Measurements from ENCODE around the gene TAF3. TPM values are rescaled to one million over a fixed set of nuclear protein-coding genes. Genes with fewer than 3 reads are reported as not detected.
"Not testable (repeated sequence)": the region's sequence is repeated elsewhere in the genome, so short reads cannot be mapped to it uniquely, and the experiment has no call there.

Gene TAF3
- polyA plus RNA-seq (2013, experiment 1 of 2; ENCODE audit: insufficient read length), result 5.5 TPM
- 4.9 TPM for polyA plus RNA-seq (2013, experiment 2 of 2; ENCODE audit: insufficient read length)

GRCh38 chr10:7818295-7819120 lies at the start of gene TAF3:
TSS of gene TAF3 (plus strand) at chr10:7818505. CDS start at chr10:7818710, 205 bp downstream.
- DNase-seq, result peak; percentile 87

DNA sequence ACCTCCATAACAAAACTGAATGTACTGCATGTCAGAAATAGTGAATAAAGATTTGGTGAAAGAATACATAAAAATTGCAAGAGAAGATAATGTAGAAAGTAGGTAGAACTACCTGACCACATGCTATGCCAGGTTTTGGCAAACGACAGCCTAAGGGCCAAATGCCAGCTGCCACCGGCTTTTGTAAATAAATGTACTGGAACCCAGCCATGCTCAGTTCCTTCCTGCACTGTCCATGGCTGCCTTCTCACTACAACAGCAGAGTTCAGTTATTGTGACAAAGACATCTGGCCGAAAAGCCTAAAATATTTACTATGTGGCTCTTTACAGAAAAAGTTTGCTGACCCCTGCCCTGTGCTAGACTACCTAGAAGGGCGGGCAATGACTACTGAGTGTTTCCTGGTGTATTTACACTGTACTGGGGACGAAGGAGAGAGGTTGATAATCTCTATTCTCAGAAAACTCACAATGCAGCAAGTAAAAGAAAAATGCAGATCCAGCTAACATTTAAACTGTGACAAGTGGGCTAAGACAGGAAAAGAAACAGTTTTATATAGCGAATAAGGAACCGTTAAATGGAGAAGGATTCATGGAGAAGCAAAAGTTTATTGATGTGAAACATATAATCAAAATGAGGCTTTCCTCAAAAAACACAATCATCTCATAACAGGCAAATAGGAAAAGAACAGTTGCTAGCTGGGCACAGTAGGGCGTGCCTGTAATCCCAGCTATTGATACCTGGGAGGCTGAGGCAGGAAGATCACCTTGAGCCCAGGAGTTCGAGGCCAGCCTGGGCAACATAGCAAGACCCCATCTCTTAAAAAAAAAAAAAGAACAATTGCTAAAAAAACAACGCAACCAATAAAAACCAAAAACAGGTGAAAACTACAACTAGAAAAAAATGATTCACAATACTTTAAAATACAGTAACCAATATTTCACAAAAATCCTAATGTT lies 44.2 kb upstream of the TAF3 start:
- no peak for DNase-seq

- no peak for DNase-seq
These were observed 41.5 kb upstream of the TAF3 start for GRCh38 chr10:7776777-7777176.

DNA sequence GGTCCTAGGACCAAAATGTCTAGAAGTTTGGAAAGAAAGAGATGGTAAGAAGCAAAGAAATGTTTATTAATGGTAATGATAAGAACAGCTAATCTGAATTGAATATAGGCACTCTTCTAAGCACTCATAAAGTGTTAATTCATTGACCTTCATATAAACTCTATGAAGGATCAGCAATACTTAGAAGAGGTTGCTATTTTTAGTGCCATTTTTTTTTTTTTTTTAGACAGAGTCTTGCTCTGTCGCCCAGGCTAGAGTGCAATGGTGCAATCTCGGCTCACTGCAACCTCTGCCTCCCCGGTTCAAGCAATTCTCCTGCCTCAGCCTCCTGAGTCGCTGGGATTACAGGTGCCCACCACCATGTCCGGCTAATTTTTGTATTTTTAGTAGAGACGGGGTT lies 36.1 kb upstream of the TAF3 start:
- not testable (repeated sequence) for DNase-seq

DNA sequence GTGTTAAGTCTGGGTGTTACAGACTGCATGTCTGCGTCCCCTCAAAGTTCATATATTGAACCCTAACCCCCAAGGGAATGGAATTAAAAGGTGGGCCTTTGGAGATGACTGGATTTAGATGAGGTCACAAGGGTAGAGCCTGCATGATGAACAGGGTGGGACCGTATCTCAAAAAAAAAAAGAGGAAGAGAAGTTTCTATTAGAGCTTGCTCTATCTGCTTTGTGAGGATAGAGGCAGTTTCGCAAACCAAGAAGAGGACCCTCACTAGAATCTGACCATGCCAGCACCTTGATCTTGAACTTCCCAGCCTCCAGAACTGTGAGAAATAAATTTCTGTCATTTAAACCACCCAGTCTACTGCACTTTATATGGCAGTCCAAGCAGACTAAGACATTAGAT lies 31.9 kb upstream of the TAF3 start:
- DNase-seq, result no peak

- peak; percentile 15 for DNase-seq
These were observed 31.0 kb upstream of the TAF3 start for GRCh38 chr10:7787150-7787856.

DNA sequence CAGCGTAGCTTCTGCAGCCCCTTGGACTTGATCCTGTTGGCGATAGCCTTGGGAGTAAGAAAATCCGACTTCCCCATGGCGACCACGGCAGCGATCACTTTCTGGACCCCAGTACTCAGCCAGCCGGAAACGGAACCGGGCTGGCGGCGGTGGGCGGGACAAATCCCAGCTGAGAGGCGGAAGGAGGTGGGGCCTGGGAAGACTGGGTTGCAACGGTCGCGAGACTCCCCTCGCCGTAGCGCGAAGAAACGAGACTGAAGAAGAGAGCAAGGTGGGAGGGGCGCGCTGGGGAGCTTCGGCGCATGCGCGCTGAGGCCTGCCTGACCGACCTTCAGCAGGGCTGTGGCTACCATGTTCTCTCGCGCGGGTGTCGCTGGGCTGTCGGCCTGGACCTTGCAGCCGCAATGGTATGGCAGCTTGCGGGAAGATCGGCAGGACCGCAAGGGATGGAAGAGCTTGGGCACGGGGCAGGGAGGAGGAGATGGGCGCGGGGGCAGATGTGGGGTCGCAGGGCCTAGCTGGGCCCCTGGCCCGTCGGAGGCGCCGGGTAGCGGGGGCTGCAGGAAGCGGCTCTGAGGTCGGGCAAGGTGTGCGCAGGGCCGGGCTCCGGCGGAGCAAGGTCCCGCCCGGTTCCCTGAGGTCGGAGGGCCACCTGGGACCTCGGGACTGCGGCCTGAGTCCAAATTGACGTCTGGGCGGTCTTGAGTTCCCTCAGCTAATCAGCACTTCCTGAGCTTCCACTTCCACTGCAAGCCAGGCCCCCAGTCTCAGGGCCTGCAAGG lies 30.3 kb upstream of the TAF3 start, which contains the start of the genes ATP5F1C and KIN:
Gene ATP5F1C (plus strand): TSS at position 321 of the 782 bp plus-strand sequence. CDS start 31 bp downstream, at position 352.
Gene KIN (minus strand): TSS at position 137 of the 782 bp plus-strand sequence. CDS start 60 bp downstream, at position 77.
- DNase-seq, result peak; percentile 94

DNA sequence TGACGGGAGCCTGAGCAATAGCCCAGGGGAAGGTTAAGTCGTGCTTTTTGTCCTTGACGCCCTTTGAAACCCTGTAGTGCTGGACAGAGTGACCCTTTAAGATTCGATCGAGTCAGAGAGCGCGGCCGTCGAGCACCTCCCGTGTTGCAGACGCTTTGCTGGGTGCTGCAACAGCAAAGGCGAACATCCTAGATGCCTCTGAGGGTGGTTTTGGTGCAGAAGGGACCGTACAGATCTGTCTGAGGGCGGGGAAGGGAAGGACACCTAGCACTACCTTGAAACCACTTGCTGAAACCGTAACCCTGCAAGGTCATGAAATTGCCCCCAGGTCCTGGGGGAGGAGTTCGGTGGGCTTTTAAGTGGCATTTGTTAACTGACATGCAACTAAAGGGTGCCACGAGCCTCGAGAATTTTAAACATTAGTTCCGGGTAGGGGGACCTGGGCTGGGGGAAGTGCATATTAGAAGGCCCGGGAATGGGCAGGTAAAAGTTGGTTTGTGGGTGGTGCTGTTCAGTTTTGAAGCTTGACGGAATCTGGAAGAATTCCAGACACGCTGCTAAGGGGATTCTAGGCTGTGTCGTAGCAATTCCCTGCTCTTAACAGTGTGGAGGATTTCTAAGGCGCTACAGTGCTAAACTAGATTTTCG lies 29.5 kb upstream of the TAF3 start:
- DNase-seq, result peak; percentile 24

GRCh38 chr10:7789390-7789789 lies 28.9 kb upstream of the TAF3 start:
- DNase-seq, result peak; percentile 42

DNA sequence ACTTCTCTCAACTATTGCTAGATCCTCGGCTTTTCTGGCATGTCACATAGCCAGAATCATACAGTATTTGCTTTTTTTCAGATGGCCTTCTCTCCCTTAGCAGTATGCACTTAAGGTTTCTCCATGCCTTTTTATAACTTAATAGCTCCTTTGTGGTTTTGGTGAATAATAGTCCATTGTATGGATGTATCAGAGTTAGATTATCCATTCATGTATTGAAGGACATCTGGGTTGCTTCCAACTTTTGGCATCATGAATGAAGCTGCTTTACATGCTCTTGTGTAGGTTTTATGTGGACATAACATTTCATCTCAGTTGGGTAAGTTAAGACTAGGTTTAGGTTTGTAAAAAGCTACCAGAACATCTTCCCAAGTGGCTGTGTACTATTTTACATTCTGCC lies 25.8 kb upstream of the TAF3 start:
- no peak for DNase-seq

DNA sequence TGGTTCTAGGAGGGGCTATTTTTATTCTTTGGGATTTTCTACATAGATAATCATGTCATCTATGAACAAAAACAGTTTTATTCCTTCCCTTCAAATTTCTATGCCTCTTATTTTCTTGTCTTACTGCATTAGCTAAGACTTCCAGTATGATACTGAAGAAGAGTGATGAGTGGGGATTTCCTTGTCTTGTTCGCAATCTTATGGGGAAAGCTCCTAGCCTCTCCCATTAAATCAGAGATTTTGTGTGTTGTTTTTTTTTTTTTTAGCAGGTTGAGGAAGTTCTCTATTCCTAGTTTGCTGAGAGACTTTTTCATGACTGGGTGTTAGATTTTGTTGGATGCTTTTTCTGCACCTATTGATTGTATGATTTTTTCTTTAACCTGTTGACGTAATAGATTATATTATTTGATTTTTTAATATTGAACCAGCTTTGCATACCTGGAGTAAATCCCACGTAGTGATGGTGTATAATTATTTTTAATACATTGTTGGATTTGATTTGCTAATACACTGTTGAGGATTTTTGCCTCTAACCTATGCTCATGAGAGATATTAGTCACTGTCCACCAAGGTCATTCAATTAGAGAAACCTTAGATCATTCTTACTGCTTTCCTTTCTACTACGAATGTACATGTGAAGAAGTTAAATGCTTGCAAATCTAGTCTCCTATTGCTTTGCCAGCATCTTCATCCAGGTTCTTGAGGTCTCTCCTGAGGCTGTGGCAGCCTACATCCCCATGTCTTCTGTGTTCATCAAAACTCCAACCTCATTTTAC lies 23.9 kb upstream of the TAF3 start:
- DNase-seq, result no peak

DNA sequence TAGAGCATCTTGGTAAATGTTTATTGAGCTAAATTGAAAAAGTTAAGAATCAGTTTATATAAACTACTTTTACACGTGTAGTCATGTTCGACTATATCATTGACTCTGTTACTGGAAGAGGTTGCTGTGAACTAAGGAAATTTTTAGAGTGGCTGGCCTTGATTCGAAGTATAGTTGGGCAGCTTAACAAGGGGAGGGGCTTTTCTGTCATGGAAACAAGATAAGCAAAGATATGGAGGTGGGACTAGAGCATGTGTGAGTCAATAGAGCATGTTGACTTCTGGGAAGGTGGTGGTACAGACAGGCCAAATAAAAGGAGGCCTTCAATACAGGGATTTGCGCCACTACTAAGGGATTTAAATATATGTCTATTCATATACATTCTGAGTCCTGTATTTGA lies 22.7 kb upstream of the TAF3 start:
- peak; percentile 30 for DNase-seq

- DNase-seq, result peak; percentile 94
These were observed 20.7 kb upstream of the TAF3 start for GRCh38 chr10:7797582-7797981.

GRCh38 chr10:7802606-7803005 lies 15.7 kb upstream of the TAF3 start:
- DNase-seq, result no peak

GRCh38 chr10:7804216-7804615 lies 14.1 kb upstream of the TAF3 start:
- DNase-seq, result no peak

DNA sequence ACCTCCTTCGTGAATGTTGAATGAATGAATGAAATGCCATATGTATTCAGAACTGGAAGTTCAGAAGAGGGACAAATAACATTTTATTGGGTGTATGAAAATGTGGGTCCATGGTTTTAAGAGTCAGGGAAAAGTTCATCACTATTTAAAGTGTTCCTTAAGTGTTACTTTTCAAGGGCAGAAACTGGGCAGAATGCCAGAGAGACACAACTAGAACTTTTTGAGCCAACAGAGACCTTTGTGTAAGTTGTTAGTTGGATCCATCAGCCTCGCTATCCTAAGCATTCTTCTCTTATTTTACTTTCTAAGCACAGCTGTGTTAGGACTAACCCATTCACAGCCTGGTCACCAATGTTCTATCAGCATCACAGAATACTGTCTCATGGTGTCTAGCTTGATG lies 13.6 kb upstream of the TAF3 start:
- DNase-seq, result no peak

DNA sequence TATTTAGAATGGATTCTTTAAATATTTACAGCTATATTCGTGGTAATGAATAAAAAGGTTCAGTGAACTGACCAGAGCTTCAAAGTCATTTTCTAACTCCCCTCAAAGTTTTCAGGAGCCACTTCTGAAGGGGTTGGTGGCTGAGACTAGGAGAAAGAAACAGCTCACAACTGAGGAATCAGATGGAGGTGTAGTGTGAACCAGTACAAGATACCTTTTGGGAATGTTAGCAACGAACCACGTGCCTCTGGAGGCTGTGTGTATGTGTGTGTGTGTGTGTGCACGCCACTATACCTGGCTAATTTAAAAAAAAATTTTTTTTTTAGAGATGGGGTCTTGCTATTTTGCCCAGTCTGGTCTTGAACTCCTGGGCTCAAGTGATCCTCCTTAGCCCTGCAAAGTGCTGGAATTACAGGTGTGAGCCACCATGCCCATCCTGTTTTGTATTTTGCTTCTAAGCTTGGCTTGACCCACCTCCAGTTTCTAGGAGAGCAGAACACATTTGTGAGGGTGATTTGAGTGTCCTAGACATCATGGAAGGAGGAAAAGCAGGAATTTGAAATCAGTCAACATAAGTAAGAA lies 9.5 kb upstream of the TAF3 start:
- DNase-seq, result no peak

- no peak for DNase-seq
These were observed 7.9 kb upstream of the TAF3 start for GRCh38 chr10:7810443-7810842.

DNA sequence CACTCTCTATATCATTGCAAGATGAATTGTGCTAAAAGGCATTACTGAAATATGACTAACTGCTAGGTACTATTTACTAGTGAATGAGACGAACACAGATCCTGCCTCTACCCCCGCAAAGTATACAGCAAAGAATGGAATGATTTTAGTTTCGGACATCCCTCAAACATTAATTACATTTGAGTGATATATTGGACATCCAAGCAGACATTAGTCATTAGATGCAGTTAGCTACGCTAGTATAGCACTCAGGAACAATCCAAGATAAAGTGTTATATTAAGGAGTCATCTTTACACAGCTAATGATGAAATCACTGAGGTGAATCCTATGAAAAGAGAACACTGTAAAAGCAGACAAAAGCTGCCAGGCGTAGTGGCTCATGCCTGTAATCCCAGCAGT lies 7.3 kb upstream of the TAF3 start:
- no peak for DNase-seq

DNA sequence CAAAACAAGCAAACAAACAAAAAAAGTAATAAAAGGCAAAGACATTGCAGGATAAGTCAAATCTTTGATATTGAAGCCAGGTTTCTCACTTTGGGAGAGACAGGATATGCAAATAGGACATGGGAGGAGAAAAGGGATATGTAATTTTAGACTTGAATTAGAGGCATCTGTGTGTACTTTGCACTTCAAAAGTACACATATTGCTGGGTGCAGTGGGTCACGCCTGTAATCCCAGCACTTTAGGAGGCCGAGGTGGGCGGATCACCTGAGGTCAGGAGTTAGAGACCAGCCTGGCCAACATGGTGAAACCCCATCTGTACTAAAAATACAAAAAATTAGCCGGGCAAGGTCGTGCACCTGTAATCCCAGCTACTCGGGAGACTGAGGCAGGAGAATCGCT lies 6.6 kb upstream of the TAF3 start:
- not testable (repeated sequence) for DNase-seq
